Right atrium auricular region (tissue), 2 donors: ENCODE results near the gene SLC34A2. TPM values are rescaled to one million over a fixed set of nuclear protein-coding genes. Genes with fewer than 3 reads are reported as not detected.

ENCODE experiments used
- total RNA-seq, 2 donors: library from RNA; depleted of rRNA; stranded (reverse); fragments of >200 nt; gene quantifications; one replicate each; pipeline ENCODE4 v1.1.0, GENCODE V29; 2016

Gene SLC34A2
- total RNA-seq, 2 donors from 2014 or later, result not detected

Other genes starting within 250 kb of the SLC34A2 start
- 1 to 10 TPM; 5.4 to 7.2 TPM for gene SEL1L3, start 207.1 kb downstream of the SLC34A2 start, total RNA-seq